Caco-2 (cell line): ENCODE results near the gene FOCAD. TPM values are rescaled to one million over a fixed set of nuclear protein-coding genes. Genes with fewer than 3 reads are reported as not detected.

ENCODE experiments used
- BruUV-seq: library from RNA; stranded (reverse); fragments of 400-500 nt; replicated peaks from 2 replicates; lab custom pipeline; 2021; lab: Mats Ljungman, UMichigan
- CTCF ChIA-PET: fragments of 300-600 bp; sonication (Branson Sonifier 250); formaldehyde crosslinking; loops from one replicate; lab custom pipeline; 2022; ENCODE audit warnings: antibody characterized with exemption; lab: Charles Lee
- POLR2A ChIA-PET: fragments of 300-600 bp; sonication (Branson Sonifier 250); formaldehyde crosslinking; loops from one replicate; lab custom pipeline; 2022; ENCODE audit warnings: antibody characterized with exemption; lab: Charles Lee
- DNase-seq, 2 experiments: peaks; one replicate each; pipeline versions ENCODE4 v3.0.0 to v3.0.0-alpha.2; 2020 to 2022
- H3K27me3 ChIP-seq: replicated peaks from 2 replicates; pipeline ENCODE4 v1.6.0; 2011; ENCODE audit warnings: low read length; ENCODE audit not compliant: control insufficient read depth, insufficient read depth
- H3K36me3 ChIP-seq: 2 replicates; pipeline ENCODE4 v1.5.1; 2011; ENCODE audit warnings: low read length; ENCODE audit not compliant: control insufficient read depth, insufficient read depth
- H3K4me1 ChIP-seq: fragments of 250-450 bp; sonication (Bioruptor Pico); 2 replicates; pipeline ENCODE4 v1.5.1; 2020; ENCODE audit warnings: mild to moderate bottlenecking
- H3K4me3 ChIP-seq: 2 replicates; pipeline ENCODE4 v1.5.1; 2011; ENCODE audit warnings: low read depth, mild to moderate bottlenecking, control low read depth, low read length
- H3K9me3 ChIP-seq: fragments of 250-450 bp; sonication (Bioruptor Pico); 2 replicates; pipeline ENCODE4 v1.5.1; 2020; ENCODE audit warnings: mild to moderate bottlenecking, moderate library complexity
- H3K27ac Mint-ChIP-seq: one replicate; pipeline ENCODE4 v1.8.0; 2022; ENCODE audit warnings: mixed read lengths; ENCODE audit not compliant: unreplicated experiment
- H3K27me3 Mint-ChIP-seq: one replicate; pipeline ENCODE4 v1.8.0; 2022; ENCODE audit warnings: mixed read lengths; ENCODE audit not compliant: insufficient read depth, unreplicated experiment
- H3K36me3 Mint-ChIP-seq: one replicate; pipeline ENCODE4 v1.8.0; 2022; ENCODE audit warnings: mild to moderate bottlenecking, mixed read lengths; ENCODE audit not compliant: insufficient read depth, unreplicated experiment
- H3K4me1 Mint-ChIP-seq: one replicate; pipeline ENCODE4 v1.8.0; 2022; ENCODE audit warnings: low read depth, mixed read lengths; ENCODE audit not compliant: unreplicated experiment
- H3K4me3 Mint-ChIP-seq: one replicate; pipeline ENCODE4 v1.8.0; 2022; ENCODE audit warnings: mild to moderate bottlenecking, moderate library complexity, mixed read lengths; ENCODE audit not compliant: unreplicated experiment
- H3K9me3 Mint-ChIP-seq: one replicate; pipeline ENCODE4 v1.8.0; 2022; ENCODE audit warnings: mixed read lengths; ENCODE audit not compliant: unreplicated experiment
- intact Hi-C: fragments of 100-400 bp; cut with micrococcal nuclease; formaldehyde crosslinking; loops from one replicate; pipeline ENCODE4 v1.10.0; 2022; ENCODE audit not compliant: unreplicated experiment
- total RNA-seq: library from RNA; stranded (reverse); gene quantifications from 2 replicates; pipeline ENCODE4 v1.2.3, GENCODE V29; 2022
- TF ChIP-seq, protein P1 (sequence below), 2 experiments: fragments of 200-600 bp in 1 of 2; IDR thresholded peaks; 1 replicate in 1 of 2; 2 replicates in 1 of 2; pipeline versions ENCODE4 v1.5.1 to v1.8.0; 2011 to 2022; ENCODE audit warnings: antibody characterized with exemption in 1 of 2, control low read depth in 1 of 2, inconsistent platforms in 1 of 2, low read depth in 1 of 2, low read length in 1 of 2, mild to moderate bottlenecking in 1 of 2, moderate library complexity in 1 of 2; ENCODE audit not compliant: insufficient read depth in 1 of 2, severe bottlenecking in 1 of 2, unreplicated experiment in 1 of 2

Gene FOCAD
- total RNA-seq, 1 experiment from 2014 or later: 20.4 TPM

GRCh38 chr9:20693068-20693467 lies 9.0 kb downstream of the FOCAD start:
- TF ChIP-seq, protein P1, sequence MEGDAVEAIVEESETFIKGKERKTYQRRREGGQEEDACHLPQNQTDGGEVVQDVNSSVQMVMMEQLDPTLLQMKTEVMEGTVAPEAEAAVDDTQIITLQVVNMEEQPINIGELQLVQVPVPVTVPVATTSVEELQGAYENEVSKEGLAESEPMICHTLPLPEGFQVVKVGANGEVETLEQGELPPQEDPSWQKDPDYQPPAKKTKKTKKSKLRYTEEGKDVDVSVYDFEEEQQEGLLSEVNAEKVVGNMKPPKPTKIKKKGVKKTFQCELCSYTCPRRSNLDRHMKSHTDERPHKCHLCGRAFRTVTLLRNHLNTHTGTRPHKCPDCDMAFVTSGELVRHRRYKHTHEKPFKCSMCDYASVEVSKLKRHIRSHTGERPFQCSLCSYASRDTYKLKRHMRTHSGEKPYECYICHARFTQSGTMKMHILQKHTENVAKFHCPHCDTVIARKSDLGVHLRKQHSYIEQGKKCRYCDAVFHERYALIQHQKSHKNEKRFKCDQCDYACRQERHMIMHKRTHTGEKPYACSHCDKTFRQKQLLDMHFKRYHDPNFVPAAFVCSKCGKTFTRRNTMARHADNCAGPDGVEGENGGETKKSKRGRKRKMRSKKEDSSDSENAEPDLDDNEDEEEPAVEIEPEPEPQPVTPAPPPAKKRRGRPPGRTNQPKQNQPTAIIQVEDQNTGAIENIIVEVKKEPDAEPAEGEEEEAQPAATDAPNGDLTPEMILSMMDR (IDR thresholded peaks at IDR 0.05; ENCODE audit: insufficient read depth in 1 of 2, low read depth in 1 of 2, low read length in 1 of 2, severe bottlenecking in 1 of 2, unreplicated experiment in 1 of 2): no peak
- POLR2A ChIA-PET: interaction anchor here (1.2 kb wide), 1 partner anchor 9 kb away, joined by 5 read pairs; the partner anchor contains the start of gene FOCAD
- no TSS peak for BruUV-seq

GRCh38 chr9:20694248-20694647 lies 10.2 kb downstream of the FOCAD start:
- Histone ChIP-seq H3K36me3 (no peaks in the 10 kb centered on the region), H3K4me1 (peaks cover 39% of the 10 kb centered on the region), H3K27me3 (no peaks in the 10 kb centered on the region), H3K9me3 (no peaks in the 10 kb centered on the region), H3K4me3 (no peak overlapping the region)
- POLR2A ChIA-PET: no interaction called here
- no peaks in the 10 kb centered on the region for H3K27me3 Mint-ChIP-seq
- TF ChIP-seq, protein P1 (IDR thresholded peaks at IDR 0.05; ENCODE audit: insufficient read depth in 1 of 2, low read depth in 1 of 2, low read length in 1 of 2, severe bottlenecking in 1 of 2, unreplicated experiment in 1 of 2): no peak
- no peak overlapping the region for H3K4me3 Mint-ChIP-seq
- H3K36me3 Mint-ChIP-seq: peaks cover 5% of the 10 kb centered on the region
- BruUV-seq: no TSS peak
- no peak for DNase-seq
- no peak overlapping the region for H3K27ac Mint-ChIP-seq
- no peaks in the 10 kb centered on the region for H3K9me3 Mint-ChIP-seq
- CTCF ChIA-PET: no interaction called here
- intact Hi-C loops: no loop called here
- H3K4me1 Mint-ChIP-seq: peaks cover 24% of the 10 kb centered on the region

More at GRCh38 chr9:20693068-20693467, 9.0 kb downstream of the FOCAD start:
- no peaks in the 10 kb centered on the region for H3K27me3 ChIP-seq
- intact Hi-C loops: no loop called here
- Mint-ChIP-seq H3K4me3 (no peak overlapping the region), H3K4me1 (peaks cover 24% of the 10 kb centered on the region), H3K27me3 (no peaks in the 10 kb centered on the region), H3K9me3 (no peaks in the 10 kb centered on the region), H3K27ac (peak overlapping the region; percentile 34), H3K36me3 (peaks cover 5% of the 10 kb centered on the region)
- no peak overlapping the region for H3K4me3 ChIP-seq
- DNase-seq: no peak
- H3K4me1 ChIP-seq: peaks cover 48% of the 10 kb centered on the region
- H3K9me3 ChIP-seq: no peaks in the 10 kb centered on the region
- H3K36me3 ChIP-seq: no peaks in the 10 kb centered on the region
- CTCF ChIA-PET: no interaction called here

- peaks cover 13% of the 10 kb centered on the region for H3K4me1 ChIP-seq
- POLR2A ChIA-PET: no interaction called here
Measured at GRCh38 chr9:20697021-20697719, 13.1 kb downstream of the FOCAD start.

More at GRCh38 chr9:20697021-20697719, 13.1 kb downstream of the FOCAD start:
- Histone ChIP-seq H3K4me3 (no peak overlapping the region), H3K36me3 (no peaks in the 10 kb centered on the region), H3K27me3 (no peaks in the 10 kb centered on the region), H3K9me3 (no peaks in the 10 kb centered on the region)
- Mint-ChIP-seq H3K4me1 (peaks cover 22% of the 10 kb centered on the region), H3K27ac (no peak overlapping the region), H3K27me3 (no peaks in the 10 kb centered on the region), H3K9me3 (no peaks in the 10 kb centered on the region), H3K36me3 (peaks cover 4% of the 10 kb centered on the region), H3K4me3 (no peak overlapping the region)
- no TSS peak for BruUV-seq
- CTCF ChIA-PET: no interaction called here
- intact Hi-C loops: no loop called here
- no peak for DNase-seq
- TF ChIP-seq, protein P1 (IDR thresholded peaks at IDR 0.05; ENCODE audit: insufficient read depth in 1 of 2, low read depth in 1 of 2, low read length in 1 of 2, severe bottlenecking in 1 of 2, unreplicated experiment in 1 of 2): no peak
